SU-DHL-6 (cell line): ENCODE measurements around the gene TTC9B.

ENCODE experiments used
- H2AFZ ChIP-seq: fragments of 200-600 bp; sonication (generic); 2 replicates; pipeline ENCODE4 v1.6.1; 2014; ENCODE audit warnings: low read depth, mild to moderate bottlenecking, moderate library complexity, mixed read lengths, antibody characterized with exemption, low read length; ENCODE audit not compliant: severe bottlenecking
- H3F3A ChIP-seq: fragments of 200-600 bp; shearing (Covaris generic); 2 replicates; pipeline ENCODE4 v1.6.0; 2016; ENCODE audit warnings: antibody characterized with exemption, mild to moderate bottlenecking; ENCODE audit not compliant: insufficient read depth
- H3K27ac ChIP-seq: fragments of 200-600 bp; sonication (generic); 2 replicates; pipeline ENCODE4 v1.5.1; 2016; ENCODE audit warnings: low read depth, mild to moderate bottlenecking, low read length, moderate library complexity, mixed read lengths
- H3K27me3 ChIP-seq: fragments of 200-600 bp; sonication (generic), shearing (Covaris generic); 2 replicates; pipeline ENCODE4 v1.6.0; 2014; ENCODE audit warnings: mild to moderate bottlenecking, low read length
- H3K36me3 ChIP-seq: fragments of 200-600 bp; sonication (generic); 2 replicates; pipeline ENCODE4 v1.6.1; 2014; ENCODE audit warnings: mild to moderate bottlenecking, low read length, mixed read lengths
- H3K4me2 ChIP-seq: fragments of 300-600, 200-600 bp; shearing (Covaris generic), sonication (generic); 2 replicates; pipeline ENCODE4 v1.6.0; 2014; ENCODE audit warnings: low read length, low read depth, mild to moderate bottlenecking; ENCODE audit not compliant: poor library complexity, severe bottlenecking
- H3K4me3 ChIP-seq: fragments of 200-600 bp; sonication (generic); 2 replicates; pipeline ENCODE4 v1.5.1; 2014; ENCODE audit warnings: antibody characterized with exemption, low read length, mild to moderate bottlenecking, mixed read lengths; ENCODE audit not compliant: insufficient read depth, poor library complexity, severe bottlenecking
- H3K79me2 ChIP-seq: fragments of 200-600 bp; sonication (generic); 2 replicates; pipeline ENCODE4 v1.6.1; 2014; ENCODE audit warnings: mild to moderate bottlenecking, low read length, moderate library complexity; ENCODE audit not compliant: insufficient read depth
- H3K9ac ChIP-seq: fragments of 200-600 bp; sonication (generic); 2 replicates; pipeline ENCODE4 v1.7.0; 2014; ENCODE audit warnings: mild to moderate bottlenecking, low read length
- H3K9me2 ChIP-seq: fragments of 200-600 bp; sonication (generic); replicated peaks from 2 replicates; pipeline ENCODE4 v1.6.1; 2014; ENCODE audit warnings: low read length; ENCODE audit not compliant: insufficient read depth
- H3K9me3 ChIP-seq: fragments of 200-600 bp; sonication (generic); 2 replicates; pipeline ENCODE4 v1.6.1; 2014; ENCODE audit warnings: low read length, mixed read lengths; ENCODE audit not compliant: insufficient read depth
- H4K20me1 ChIP-seq: fragments of 200-600 bp; sonication (generic); 2 replicates; pipeline ENCODE4 v1.6.1; 2014; ENCODE audit warnings: low read depth, mild to moderate bottlenecking, antibody characterized with exemption, low read length, moderate library complexity, mixed read lengths
- CTCF ChIP-seq: fragments of 200-600 bp; sonication (generic); IDR thresholded peaks from one replicate; pipeline ENCODE4 v1.5.1; 2017; ENCODE audit warnings: antibody characterized with exemption, mild to moderate bottlenecking, low read length, moderate library complexity; ENCODE audit not compliant: insufficient read depth, poor library complexity, severe bottlenecking
- EZH2phosphoT487 ChIP-seq: fragments of 200-600 bp; sonication (generic), shearing (Covaris generic); conservative IDR thresholded peaks from 2 replicates; pipeline ENCODE4 v1.6.1; 2018; ENCODE audit warnings: mild to moderate bottlenecking, antibody characterized with exemption, low read length, moderate library complexity, mixed read lengths

Gene TTC9B

DNA sequence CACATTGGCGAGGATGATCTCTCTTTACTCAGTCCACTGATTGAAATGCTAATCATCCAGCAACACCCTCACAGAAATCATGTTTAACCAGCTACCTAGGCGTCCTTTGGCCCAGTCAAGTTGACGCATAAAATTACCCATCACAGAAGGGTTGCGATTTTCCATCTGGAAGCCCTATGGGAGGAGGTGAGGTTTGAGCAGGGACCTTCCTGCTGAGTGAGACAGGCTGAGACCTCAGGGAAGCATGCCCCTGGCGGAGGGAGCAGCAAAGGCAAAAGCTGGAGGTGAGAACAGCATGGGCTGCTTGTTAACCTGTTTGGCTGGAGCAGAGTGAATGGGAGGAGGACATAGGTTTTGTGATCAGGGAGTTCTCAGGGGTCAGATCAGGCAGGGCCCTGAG, 7.3 kb downstream of the TTC9B start:
- H3F3A ChIP-seq: no peaks in the 10 kb centered on the region
- no peaks in the 10 kb centered on the region for H3K27me3 ChIP-seq
- no peaks in the 10 kb centered on the region for H4K20me1 ChIP-seq

GRCh38 chr19:40208602-40209001, 9.6 kb downstream of the TTC9B start:
- no peaks in the 10 kb centered on the region for H3K27me3 ChIP-seq
- no peak overlapping the region for H3K9ac ChIP-seq
- H3K36me3 ChIP-seq: no peaks in the 10 kb centered on the region
- no peak overlapping the region for H3K4me3 ChIP-seq
- H3K9me2 ChIP-seq: no peaks in the 10 kb centered on the region
- H3K27ac ChIP-seq: no peak overlapping the region
- TF ChIP-seq CTCF (no peak), EZH2phosphoT487 (no peak)
- H3K9me3 ChIP-seq: no peaks in the 10 kb centered on the region
- H3F3A ChIP-seq: no peaks in the 10 kb centered on the region
- no peaks in the 10 kb centered on the region for H3K79me2 ChIP-seq
- no peaks in the 10 kb centered on the region for H4K20me1 ChIP-seq
- no peak overlapping the region for H3K4me2 ChIP-seq
- no peak overlapping the region for H2AFZ ChIP-seq

More for the DNA sequence above, 7.3 kb downstream of the TTC9B start:
- no peak for TF ChIP-seq CTCF
- TF ChIP-seq EZH2phosphoT487: no peak
- Histone ChIP-seq H3K36me3 (no peaks in the 10 kb centered on the region), H3K9ac (no peak overlapping the region), H3K4me2 (no peak overlapping the region), H3K4me3 (no peak overlapping the region), H3K9me2 (no peaks in the 10 kb centered on the region), H3K9me3 (no peaks in the 10 kb centered on the region), H3K27ac (no peak overlapping the region), H2AFZ (no peak overlapping the region), H3K79me2 (no peaks in the 10 kb centered on the region)

GRCh38 chr19:40205760-40206159, 12.4 kb downstream of the TTC9B start:
- TF ChIP-seq EZH2phosphoT487 (no peak), CTCF (no peak)
- no peaks in the 10 kb centered on the region for H3K27me3 ChIP-seq
- no peaks in the 10 kb centered on the region for H4K20me1 ChIP-seq
- H3K4me3 ChIP-seq: no peak overlapping the region
- no peak overlapping the region for H3K27ac ChIP-seq
- H3K9ac ChIP-seq: no peak overlapping the region
- no peak overlapping the region for H2AFZ ChIP-seq
- no peaks in the 10 kb centered on the region for H3K36me3 ChIP-seq
- H3K9me2 ChIP-seq: no peaks in the 10 kb centered on the region
- H3K79me2 ChIP-seq: no peaks in the 10 kb centered on the region
- no peaks in the 10 kb centered on the region for H3F3A ChIP-seq
- no peaks in the 10 kb centered on the region for H3K9me3 ChIP-seq
- H3K4me2 ChIP-seq: no peak overlapping the region

- H2AFZ ChIP-seq: no peak overlapping the region
- no peak overlapping the region for H3K4me3 ChIP-seq
- H3F3A ChIP-seq: no peaks in the 10 kb centered on the region
- no peak overlapping the region for H3K9ac ChIP-seq
- TF ChIP-seq CTCF (no peak), EZH2phosphoT487 (no peak)
- H3K27ac ChIP-seq: no peak overlapping the region
- no peaks in the 10 kb centered on the region for H3K27me3 ChIP-seq
- H3K9me3 ChIP-seq: no peaks in the 10 kb centered on the region
- H3K79me2 ChIP-seq: no peaks in the 10 kb centered on the region
- H4K20me1 ChIP-seq: no peaks in the 10 kb centered on the region
- H3K36me3 ChIP-seq: no peaks in the 10 kb centered on the region
- H3K9me2 ChIP-seq: no peaks in the 10 kb centered on the region
- no peak overlapping the region for H3K4me2 ChIP-seq
Measured at GRCh38 chr19:40204381-40204780, 13.8 kb downstream of the TTC9B start.
